ENCODE results near the gene CACNG6. TPM values are rescaled to one million over a fixed set of nuclear protein-coding genes. Genes with fewer than 3 reads are reported as not detected.
A peak's percentile ranks its signal among the peaks of the same experiment; 100 is the strongest.

Gene CACNG6
- total RNA-seq, 2 donors from 2014 or later, result 0.53 TPM; not detected in 1

DNA sequence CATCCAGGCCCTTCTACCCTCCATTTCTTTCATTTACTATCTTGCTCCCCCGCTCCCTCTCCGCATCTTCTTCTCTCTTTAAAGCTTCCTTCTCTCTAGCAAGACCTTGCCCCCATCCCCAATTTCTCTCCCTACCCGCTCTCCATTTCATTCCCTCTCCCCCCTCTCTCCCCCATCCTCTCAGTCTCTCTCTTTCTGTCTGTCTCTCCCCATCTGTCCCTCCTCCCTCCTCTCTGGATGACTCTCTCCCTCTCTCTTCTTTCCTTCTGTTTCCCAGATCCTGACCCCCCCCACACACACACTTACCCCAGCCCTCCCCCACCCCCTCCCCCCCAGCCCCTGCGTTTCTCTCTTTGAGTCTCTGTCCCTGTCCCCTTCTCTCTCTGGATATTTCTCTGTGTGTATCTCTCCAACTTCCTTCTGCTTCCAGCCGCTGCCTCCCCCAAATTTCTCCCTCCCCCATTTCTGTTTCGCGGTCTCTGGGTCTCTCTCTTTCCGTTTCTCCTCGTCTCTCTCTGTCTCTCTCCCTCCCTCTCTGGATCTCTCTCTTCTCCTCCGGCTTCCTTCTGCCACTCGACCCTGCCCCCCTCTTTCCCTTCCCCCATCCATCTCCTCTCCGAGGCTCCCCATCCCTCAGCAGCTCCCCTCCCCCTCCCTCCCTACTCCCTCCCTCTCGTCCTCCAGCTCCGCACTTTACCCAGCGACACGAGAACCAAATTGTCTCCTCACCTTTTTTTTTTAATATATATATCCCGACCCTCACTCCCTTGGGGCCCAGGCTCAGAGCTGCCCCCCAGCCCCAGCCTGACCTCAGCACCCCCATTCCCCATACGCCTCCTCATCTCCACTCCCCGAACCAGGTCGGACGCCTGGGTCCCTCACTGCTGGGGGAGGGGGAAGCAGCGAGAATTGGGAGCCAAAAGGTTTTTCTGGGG is 32.3 kb upstream of the CACNG6 start:
- H3K27ac Mint-ChIP-seq, result no peak overlapping the region
- no peak for DNase-seq (ENCODE audit: low spot score)
- H3K4me1 Mint-ChIP-seq (ENCODE audit: low read depth in 2 of 2), result peaks cover 0 to 11% of the 10 kb centered on the region in 2 donors
- no peak for ATAC-seq
- H3K36me3 Mint-ChIP-seq, result peaks cover 5% of the 10 kb centered on the region
- peaks cover 54 to 78% of the 10 kb centered on the region in 2 donors for H3K27me3 Mint-ChIP-seq
- H3K9me3 Mint-ChIP-seq, result no peaks in the 10 kb centered on the region
- H3K4me3 Mint-ChIP-seq, result no peak overlapping the region

DNA sequence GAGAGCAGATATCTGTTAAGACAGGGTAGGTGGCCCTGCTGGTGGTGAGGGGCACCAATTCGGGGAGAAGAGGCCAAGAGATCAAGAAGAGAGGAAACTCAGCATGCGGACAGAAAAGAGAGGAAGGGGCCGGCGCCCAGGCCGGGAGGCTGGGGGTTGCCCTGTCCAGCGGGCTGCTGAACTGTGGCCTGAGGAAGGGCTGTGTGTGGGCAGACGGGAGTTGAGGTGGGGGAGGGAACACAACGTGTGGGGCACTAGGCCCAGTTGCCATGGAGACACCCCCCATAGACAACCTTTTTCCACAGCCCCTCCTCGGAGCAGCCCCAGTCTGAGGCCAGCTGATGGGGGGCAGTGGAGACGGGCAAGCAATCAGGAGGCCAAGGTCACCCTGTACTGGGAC is 31.2 kb upstream of the CACNG6 start:
- Mint-ChIP-seq H3K27ac (no peak overlapping the region), H3K4me1 (ENCODE audit: low read depth in 2 of 2) (peaks cover 9 to 11% of the 10 kb centered on the region in 2 donors), H3K9me3 (no peaks in the 10 kb centered on the region), H3K27me3 (peaks cover 60 to 83% of the 10 kb centered on the region in 2 donors), H3K36me3 (peaks cover 10% of the 10 kb centered on the region), H3K4me3 (no peak overlapping the region)
- DNase-seq (ENCODE audit: low spot score), result no peak
- no peak for ATAC-seq

DNA sequence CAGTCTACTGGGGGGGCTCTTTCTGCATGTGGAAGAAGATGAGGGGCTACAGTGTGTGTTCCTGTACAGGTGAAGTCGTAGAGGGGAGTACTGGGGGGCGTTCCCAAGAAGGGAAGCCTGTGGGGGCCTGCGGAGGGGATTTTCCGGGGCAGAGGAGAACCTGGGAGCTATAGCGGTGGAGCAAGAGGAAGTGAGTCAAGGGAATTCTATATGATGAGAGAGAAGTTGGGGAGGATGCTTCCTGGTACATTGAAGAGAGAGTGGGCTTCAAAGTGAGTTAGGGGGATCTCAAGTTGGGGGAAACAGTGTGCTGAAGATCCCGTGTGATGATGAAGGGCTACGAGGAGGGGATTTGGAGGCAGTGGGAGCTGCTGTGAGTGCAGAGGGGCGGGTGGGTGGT is 30.6 kb upstream of the CACNG6 start:
- Mint-ChIP-seq H3K27me3 (peaks cover 62 to 84% of the 10 kb centered on the region in 2 donors), H3K36me3 (peaks cover 10% of the 10 kb centered on the region), H3K9me3 (no peaks in the 10 kb centered on the region), H3K27ac (no peak overlapping the region), H3K4me1 (ENCODE audit: low read depth in 2 of 2) (peaks cover 9 to 14% of the 10 kb centered on the region in 2 donors), H3K4me3 (no peak overlapping the region)
- ATAC-seq, result no peak
- no peak for DNase-seq (ENCODE audit: low spot score)

DNA sequence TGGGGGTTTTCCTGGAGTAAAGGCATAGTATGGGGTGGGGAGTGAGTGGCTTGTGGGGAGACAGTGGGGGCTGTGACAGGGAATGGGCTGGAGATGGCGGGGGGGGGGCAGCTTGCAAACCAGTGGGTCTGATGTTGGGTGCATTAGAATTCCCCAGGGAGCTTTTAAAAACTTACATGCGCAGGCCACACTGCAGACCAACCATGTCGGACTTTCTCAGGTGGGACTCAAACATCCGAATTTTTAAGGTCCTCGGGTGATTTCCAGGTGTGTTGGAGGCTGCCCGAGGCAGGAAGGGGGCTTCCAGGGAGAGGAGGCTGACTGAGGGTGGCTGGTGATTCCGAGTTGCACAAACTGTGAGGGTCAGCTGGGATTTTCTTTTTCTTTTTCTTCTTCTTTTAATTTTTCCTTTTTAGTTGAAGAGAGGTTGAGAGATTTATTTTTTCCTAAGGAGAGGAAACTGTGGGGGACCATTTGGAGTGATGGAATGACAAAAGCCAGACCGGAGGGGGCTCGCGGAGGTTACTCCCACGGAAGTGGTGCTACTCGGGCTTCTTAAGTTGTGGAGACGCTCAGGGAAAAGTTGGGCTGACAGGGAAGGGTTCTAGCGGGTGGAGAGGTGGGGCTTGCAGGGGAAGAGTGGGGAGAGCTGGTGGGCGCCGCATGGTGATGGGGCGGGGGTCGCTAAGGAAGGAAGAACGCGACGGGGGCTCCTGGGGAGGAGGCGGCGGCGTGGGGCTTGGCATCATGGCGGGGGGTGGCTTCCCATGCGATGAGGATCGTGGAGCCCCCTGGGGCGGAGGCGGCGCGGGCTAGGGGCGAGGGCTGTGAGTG is 29.7 kb upstream of the CACNG6 start:
- Mint-ChIP-seq H3K4me3 (no peak overlapping the region), H3K4me1 (ENCODE audit: low read depth in 2 of 2) (peaks cover 9 to 14% of the 10 kb centered on the region in 2 donors), H3K9me3 (no peaks in the 10 kb centered on the region), H3K36me3 (peaks cover 10% of the 10 kb centered on the region), H3K27ac (no peak overlapping the region), H3K27me3 (peaks cover 64 to 86% of the 10 kb centered on the region in 2 donors)
- no peak for DNase-seq (ENCODE audit: low spot score)
- no peak for ATAC-seq

DNA sequence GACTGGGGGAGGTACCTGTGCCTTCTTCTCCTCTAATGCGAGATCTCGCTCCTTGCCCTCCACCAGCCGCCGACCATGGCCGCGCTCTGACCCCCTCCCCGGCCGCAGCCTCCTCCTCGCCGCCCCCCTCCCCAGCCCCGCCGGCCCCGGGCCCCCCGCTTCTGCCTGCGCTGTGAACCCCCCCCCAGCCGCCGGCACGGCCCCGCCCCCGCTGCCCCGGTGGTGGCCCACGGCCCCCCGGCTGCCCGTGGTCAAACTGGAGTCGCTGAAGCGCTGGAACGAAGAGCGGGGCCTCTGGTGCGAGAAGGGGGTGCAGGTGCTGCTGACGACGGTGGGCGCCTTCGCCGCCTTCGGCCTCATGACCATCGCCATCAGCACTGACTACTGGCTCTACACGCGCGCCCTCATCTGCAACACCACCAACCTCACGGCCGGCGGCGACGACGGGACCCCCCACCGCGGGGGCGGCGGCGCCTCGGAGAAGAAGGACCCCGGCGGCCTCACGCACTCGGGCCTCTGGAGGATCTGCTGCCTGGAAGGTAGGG is 28.5 kb upstream of the CACNG6 start, which contains the start of gene CACNG8:
Gene CACNG8 (plus strand): TSS at position 51 of the 545 bp plus-strand sequence.
- Mint-ChIP-seq H3K27me3 (peaks cover 61 to 76% of the 10 kb centered on the region in 2 donors), H3K4me3 (no peak within 1 kb of the TSS), H3K36me3 (peaks cover 10% of the 10 kb centered on the region), H3K9me3 (no peaks in the 10 kb centered on the region), H3K4me1 (ENCODE audit: low read depth in 2 of 2) (peaks cover 9 to 14% of the 10 kb centered on the region in 2 donors), H3K27ac (no peak within 1 kb of the TSS)
- DNase-seq (ENCODE audit: low spot score), result no peak
- ATAC-seq, result no peak

DNA sequence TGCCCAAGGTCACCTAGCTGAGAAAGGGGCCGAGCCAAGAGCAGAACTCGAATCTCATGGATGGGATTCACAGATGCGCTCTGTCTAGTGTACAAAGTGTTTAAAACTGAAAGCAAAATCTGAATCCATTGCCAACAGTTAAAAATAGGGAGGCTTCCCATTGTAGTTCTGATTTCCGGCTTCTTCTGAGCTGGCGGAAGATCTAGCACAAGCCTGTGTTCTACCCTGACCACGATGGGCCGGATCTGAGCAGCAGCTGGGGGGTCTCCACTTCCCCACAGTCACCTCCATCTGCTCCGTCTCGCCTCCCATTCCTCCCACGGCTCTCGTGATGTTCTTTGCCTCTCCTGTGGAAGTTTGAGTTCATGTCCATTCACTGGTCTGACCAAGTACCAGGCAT is 26.3 kb upstream of the CACNG6 start:
- Mint-ChIP-seq H3K4me3 (no peak overlapping the region), H3K9me3 (no peaks in the 10 kb centered on the region), H3K27ac (no peak overlapping the region), H3K27me3 (peaks cover 51 to 55% of the 10 kb centered on the region in 2 donors), H3K36me3 (peaks cover 10% of the 10 kb centered on the region), H3K4me1 (ENCODE audit: low read depth in 2 of 2) (peaks cover 8 to 9% of the 10 kb centered on the region in 2 donors)
- ATAC-seq (no peak), DNase-seq (ENCODE audit: low spot score) (no peak)

DNA sequence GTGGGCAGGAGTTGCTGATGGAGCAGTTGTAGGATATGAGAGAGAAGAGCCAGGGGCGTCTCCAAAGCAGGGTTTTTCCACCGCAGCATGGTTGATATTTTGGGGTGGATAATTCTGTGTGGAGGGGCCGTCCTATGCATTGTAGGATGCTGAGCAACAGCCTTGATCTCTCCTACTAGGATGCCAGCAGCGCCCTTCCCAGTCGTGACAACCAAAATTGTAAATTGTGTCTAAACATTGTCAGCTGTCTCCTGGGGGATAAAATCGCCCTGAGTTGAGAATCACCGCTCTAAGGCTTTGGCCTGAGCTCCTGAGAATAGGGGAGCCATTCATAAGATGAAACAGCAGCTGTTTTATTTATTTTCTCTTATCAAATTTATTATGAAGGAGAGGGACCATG is 24.5 kb upstream of the CACNG6 start:
- peaks cover 10% of the 10 kb centered on the region for H3K36me3 Mint-ChIP-seq
- no peak overlapping the region for H3K4me3 Mint-ChIP-seq
- H3K27ac Mint-ChIP-seq, result no peak overlapping the region
- DNase-seq (ENCODE audit: low spot score) (no peak), ATAC-seq (no peak)
- H3K4me1 Mint-ChIP-seq (ENCODE audit: low read depth in 2 of 2), result peaks cover 2 to 9% of the 10 kb centered on the region in 2 donors
- H3K9me3 Mint-ChIP-seq, result no peaks in the 10 kb centered on the region
- H3K27me3 Mint-ChIP-seq, result peaks cover 41 to 43% of the 10 kb centered on the region in 2 donors

DNA sequence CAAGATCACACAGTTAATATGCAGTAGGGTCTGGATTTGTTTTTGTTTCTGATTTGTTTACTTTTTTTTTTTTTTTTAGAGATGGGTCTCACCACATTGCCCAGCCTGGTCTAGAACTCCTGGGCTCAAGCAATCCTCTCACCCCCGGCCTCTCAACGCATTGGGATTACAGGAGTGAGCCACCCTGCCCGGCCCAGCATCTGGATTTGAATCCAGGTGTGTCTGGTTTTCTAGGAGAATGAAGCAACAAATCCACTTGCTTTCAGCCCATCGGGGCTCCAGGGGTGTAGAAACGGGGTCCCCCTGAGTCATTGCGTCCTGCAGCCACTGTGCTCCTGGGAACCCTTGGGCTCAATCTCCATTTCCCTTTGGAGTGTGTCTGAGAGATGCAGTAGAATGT is 22.1 kb upstream of the CACNG6 start:
- Mint-ChIP-seq H3K4me1 (ENCODE audit: low read depth in 2 of 2) (peaks cover 2 to 7% of the 10 kb centered on the region in 2 donors), H3K36me3 (peaks cover 3% of the 10 kb centered on the region), H3K27me3 (peaks cover 28 to 29% of the 10 kb centered on the region in 2 donors), H3K27ac (no peak overlapping the region), H3K9me3 (no peaks in the 10 kb centered on the region), H3K4me3 (no peak overlapping the region)
- DNase-seq (ENCODE audit: low spot score) (no peak), ATAC-seq (no peak)

DNA sequence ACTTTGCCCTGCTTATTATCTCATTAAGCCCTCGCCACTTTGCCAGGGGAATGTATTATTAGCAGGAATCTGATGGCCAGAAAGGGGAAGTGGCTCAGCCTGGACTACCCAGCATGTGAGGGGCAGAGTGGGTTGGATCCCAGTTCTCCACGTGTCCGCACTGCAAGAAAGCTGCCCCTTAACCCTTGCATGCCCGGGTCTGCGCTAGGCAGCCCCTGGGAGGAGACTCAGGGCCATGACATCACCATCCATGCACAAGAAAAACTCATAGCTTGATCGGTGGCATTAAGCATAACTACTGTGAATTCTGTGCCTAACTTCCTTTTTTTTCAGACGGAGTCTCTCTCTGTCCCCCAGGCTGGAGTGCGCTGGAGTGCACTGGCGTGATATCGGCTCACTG is 19.8 kb upstream of the CACNG6 start:
- Mint-ChIP-seq H3K27ac (no peak overlapping the region), H3K4me3 (no peak overlapping the region), H3K36me3 (no peaks in the 10 kb centered on the region), H3K4me1 (ENCODE audit: low read depth in 2 of 2) (no peaks in the 10 kb centered on the region), H3K27me3 (peaks cover 16 to 19% of the 10 kb centered on the region in 2 donors), H3K9me3 (peaks cover 3% of the 10 kb centered on the region)
- ATAC-seq (no peak), DNase-seq (ENCODE audit: low spot score) (no peak)

DNA sequence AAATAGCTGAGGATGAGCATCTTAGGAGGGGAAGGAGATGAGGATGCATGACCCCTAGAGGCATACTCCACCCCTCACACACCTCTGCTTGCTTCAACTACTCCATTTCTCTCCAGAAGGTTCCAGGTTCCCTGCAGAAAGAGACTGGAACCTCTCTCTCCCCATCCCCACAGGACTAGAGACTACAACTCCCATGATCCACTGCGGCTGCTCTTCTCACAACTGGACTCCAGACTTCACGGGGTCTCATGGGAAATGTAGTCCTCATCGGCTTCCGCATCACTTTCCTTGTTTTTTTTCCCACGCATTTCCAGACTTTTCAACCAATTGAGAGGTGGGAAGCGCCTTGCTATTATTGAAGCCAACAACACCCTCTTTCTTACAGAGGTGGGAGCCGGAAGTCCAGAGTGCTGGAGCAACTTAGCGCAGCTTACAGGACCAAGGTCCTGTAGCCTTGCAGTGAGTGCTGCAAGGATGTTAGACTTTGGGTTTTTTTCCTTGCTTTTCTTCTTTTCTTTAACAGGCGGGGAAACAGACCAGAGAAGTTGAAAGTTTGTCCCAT is 13.9 kb upstream of the CACNG6 start:
- Mint-ChIP-seq H3K27ac (no peak overlapping the region), H3K4me1 (ENCODE audit: low read depth in 2 of 2) (peaks cover 26 to 28% of the 10 kb centered on the region in 2 donors), H3K9me3 (peaks cover 10% of the 10 kb centered on the region), H3K4me3 (peak overlapping the region; percentile 78), H3K36me3 (peaks cover 20% of the 10 kb centered on the region), H3K27me3 (peaks cover 40 to 47% of the 10 kb centered on the region in 2 donors)
- ATAC-seq (peak; percentile 68 to 91), DNase-seq (ENCODE audit: low spot score) (peak; percentile 68)

DNA sequence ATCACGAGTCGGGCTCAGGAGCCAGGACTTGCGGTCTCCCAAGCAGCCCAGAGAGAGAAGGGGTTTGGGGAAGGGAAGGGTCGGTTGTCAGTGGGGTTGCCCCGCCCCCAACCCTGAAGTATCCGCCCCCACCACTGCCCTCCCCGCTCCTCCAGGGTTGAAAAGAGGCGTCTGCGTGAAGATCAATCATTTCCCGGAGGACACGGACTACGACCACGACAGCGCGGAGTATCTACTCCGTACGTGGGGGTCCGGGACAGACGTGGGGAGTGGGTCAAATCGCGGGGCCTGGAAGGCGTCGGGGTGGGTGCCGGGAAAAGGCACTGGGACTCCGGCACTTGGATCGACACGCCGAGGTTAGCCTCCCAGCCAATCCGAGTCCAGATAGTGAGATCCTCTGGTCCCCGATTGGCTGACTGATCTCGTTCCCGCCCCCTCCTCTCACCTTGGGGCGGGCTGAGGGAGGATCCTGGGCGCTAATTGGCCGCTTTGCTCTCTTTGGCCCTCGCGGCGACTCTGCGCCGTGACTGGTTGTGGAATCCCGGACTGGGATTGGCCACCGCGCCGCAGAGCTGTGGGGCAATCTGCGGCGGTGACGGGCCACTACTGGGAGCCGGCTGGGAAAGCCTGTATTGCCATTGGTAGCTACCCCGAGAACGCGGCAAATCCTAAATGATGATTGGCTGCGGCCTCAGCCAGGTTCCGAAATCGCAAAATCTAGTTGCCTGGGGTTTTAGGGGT is 13.3 kb upstream of the CACNG6 start:
- Mint-ChIP-seq H3K27ac (no peak overlapping the region), H3K27me3 (peaks cover 40 to 47% of the 10 kb centered on the region in 2 donors)

DNA sequence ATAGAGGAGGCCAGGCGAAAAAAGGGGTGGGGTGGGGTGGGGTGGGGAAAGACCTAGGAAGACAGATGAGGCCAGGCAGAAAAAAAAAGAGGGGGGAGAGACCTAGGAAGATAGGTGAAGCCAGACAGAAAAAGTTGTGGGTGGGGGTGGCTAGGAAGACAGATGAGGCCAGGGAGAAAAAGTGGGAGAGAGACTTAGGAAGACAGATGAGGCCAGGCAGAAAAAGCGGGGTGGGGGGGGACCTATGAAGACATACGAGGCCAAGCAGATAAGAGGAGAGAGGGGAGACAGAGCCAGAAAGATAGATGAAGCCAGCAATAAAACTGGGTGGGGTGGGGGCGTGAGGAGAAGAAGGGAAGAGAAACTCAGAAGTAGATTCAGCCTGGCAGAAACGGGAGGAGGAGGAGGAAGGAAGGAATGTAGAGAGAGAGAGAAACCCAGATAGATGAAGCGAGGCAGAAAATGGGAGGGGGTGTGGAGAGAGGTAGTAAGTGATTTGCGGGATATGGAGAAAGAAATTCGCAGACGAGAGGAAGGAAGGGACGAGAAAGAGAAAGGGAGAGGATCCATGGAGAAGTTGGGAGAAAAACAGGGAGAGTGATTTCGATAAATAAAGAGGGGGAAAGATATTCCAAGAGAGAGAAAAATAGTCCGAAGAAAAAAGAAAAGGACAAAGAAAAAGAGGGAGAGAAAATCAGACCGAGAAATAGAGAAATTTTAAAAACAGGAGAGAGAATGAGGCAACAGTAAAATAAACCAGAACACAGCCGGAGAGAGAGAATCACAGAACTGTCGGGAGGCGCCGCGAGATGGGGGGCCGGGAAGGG is 12.2 kb upstream of the CACNG6 start:
- peak overlapping the region; percentile 75 for H3K4me3 Mint-ChIP-seq
- H3K4me1 Mint-ChIP-seq (ENCODE audit: low read depth in 2 of 2), result peaks cover 26 to 28% of the 10 kb centered on the region in 2 donors
- peak overlapping the region in 1 of 2 donors; percentile 61 for H3K27ac Mint-ChIP-seq
- H3K36me3 Mint-ChIP-seq, result peaks cover 20% of the 10 kb centered on the region
- no peak for DNase-seq (ENCODE audit: low spot score)
- H3K9me3 Mint-ChIP-seq, result peaks cover 10% of the 10 kb centered on the region
- no peak for ATAC-seq
- H3K27me3 Mint-ChIP-seq, result peaks cover 40 to 47% of the 10 kb centered on the region in 2 donors

More for the DNA sequence above, 13.3 kb upstream of the CACNG6 start:
- H3K4me3 Mint-ChIP-seq, result peak overlapping the region; percentile 78
- peaks cover 10% of the 10 kb centered on the region for H3K9me3 Mint-ChIP-seq
- DNase-seq (ENCODE audit: low spot score) (no peak), ATAC-seq (peak; percentile 72 to 73)
- peaks cover 20% of the 10 kb centered on the region for H3K36me3 Mint-ChIP-seq
- peaks cover 26 to 28% of the 10 kb centered on the region in 2 donors for H3K4me1 Mint-ChIP-seq (ENCODE audit: low read depth in 2 of 2)
